Thyroid gland (tissue), 4 donors: Measurements from ENCODE around the gene CACNA1D.

Experiments used
- POLR2A ChIP-seq, 2 donors: fragments of 450-650 bp; IDR thresholded peaks; one replicate each; pipeline ENCODE4 v1.6.1; 2017; ENCODE audit warnings: antibody characterized with exemption in 2 of 2, mild to moderate bottlenecking in 2 of 2, moderate library complexity in 1 of 2
- TF ChIP-seq, protein P1 (sequence below), 6 experiments: fragments of 200-600 bp in 3 of 6; fragments of 450-650 bp in 3 of 6; sonication (generic) in 3 of 6; IDR thresholded peaks; one replicate each; pipeline ENCODE4 v1.5.1; 2016 to 2019; ENCODE audit warnings: antibody characterized with exemption in 6 of 6, mild to moderate bottlenecking in 2 of 6, inconsistent platforms in 1 of 6, moderate library complexity in 1 of 6

GRCh38 chr3:53790470-53790869 is 296.1 kb downstream of the CACNA1D start:
- TF ChIP-seq, protein P1, sequence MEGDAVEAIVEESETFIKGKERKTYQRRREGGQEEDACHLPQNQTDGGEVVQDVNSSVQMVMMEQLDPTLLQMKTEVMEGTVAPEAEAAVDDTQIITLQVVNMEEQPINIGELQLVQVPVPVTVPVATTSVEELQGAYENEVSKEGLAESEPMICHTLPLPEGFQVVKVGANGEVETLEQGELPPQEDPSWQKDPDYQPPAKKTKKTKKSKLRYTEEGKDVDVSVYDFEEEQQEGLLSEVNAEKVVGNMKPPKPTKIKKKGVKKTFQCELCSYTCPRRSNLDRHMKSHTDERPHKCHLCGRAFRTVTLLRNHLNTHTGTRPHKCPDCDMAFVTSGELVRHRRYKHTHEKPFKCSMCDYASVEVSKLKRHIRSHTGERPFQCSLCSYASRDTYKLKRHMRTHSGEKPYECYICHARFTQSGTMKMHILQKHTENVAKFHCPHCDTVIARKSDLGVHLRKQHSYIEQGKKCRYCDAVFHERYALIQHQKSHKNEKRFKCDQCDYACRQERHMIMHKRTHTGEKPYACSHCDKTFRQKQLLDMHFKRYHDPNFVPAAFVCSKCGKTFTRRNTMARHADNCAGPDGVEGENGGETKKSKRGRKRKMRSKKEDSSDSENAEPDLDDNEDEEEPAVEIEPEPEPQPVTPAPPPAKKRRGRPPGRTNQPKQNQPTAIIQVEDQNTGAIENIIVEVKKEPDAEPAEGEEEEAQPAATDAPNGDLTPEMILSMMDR (IDR thresholded peaks at IDR 0.05): no peak
- TF ChIP-seq POLR2A (IDR thresholded peaks at IDR 0.05): no peak
